ENCODE data around the gene NDST1.

NDST1 gene

GRCh38 chr5:150553402-150553801 lies 45.5 kb downstream of the NDST1 start:
- TF ChIP-seq ARNTL (CRISPR knock-in tag; IDR thresholded peaks at IDR 0.05; ENCODE audit: borderline replicate concordance, low read depth): no peak
- no peak for TF ChIP-seq BACH2 (CRISPR knock-in tag; IDR thresholded peaks at IDR 0.05; ENCODE audit: borderline replicate concordance)
- TF ChIP-seq TSHZ2 (CRISPR knock-in tag; IDR thresholded peaks at IDR 0.05): no peak
- no peak for TF ChIP-seq ZFP30 (CRISPR knock-in tag; IDR thresholded peaks at IDR 0.05)
- no peak for TF ChIP-seq SNAI2 (CRISPR knock-in tag; IDR thresholded peaks at IDR 0.05)
- TF ChIP-seq ESRRG (CRISPR knock-in tag; IDR thresholded peaks at IDR 0.05): no peak
- no peak for TF ChIP-seq ZNF8 (CRISPR knock-in tag; IDR thresholded peaks at IDR 0.05)
- TF ChIP-seq, protein P1, sequence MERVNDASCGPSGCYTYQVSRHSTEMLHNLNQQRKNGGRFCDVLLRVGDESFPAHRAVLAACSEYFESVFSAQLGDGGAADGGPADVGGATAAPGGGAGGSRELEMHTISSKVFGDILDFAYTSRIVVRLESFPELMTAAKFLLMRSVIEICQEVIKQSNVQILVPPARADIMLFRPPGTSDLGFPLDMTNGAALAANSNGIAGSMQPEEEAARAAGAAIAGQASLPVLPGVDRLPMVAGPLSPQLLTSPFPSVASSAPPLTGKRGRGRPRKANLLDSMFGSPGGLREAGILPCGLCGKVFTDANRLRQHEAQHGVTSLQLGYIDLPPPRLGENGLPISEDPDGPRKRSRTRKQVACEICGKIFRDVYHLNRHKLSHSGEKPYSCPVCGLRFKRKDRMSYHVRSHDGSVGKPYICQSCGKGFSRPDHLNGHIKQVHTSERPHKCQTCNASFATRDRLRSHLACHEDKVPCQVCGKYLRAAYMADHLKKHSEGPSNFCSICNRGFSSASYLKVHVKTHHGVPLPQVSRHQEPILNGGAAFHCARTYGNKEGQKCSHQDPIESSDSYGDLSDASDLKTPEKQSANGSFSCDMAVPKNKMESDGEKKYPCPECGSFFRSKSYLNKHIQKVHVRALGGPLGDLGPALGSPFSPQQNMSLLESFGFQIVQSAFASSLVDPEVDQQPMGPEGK (CRISPR knock-in tag; IDR thresholded peaks at IDR 0.05; ENCODE audit: borderline replicate concordance): no peak
- TF ChIP-seq PPARA (CRISPR knock-in tag; IDR thresholded peaks at IDR 0.05; ENCODE audit: borderline replicate concordance): no peak
- TF ChIP-seq ZC3H10 (CRISPR knock-in tag; IDR thresholded peaks at IDR 0.05): no peak
- TF ChIP-seq POU6F1 (CRISPR knock-in tag; IDR thresholded peaks at IDR 0.05; ENCODE audit: borderline replicate concordance, low read depth): no peak
- TF ChIP-seq RARB (CRISPR knock-in tag; IDR thresholded peaks at IDR 0.05): no peak
- no peak for TF ChIP-seq ZNF70 (CRISPR knock-in tag; IDR thresholded peaks at IDR 0.05)
- no peak; the same call in 2 of the 3 replicates for ATAC-seq

- ATAC-seq: no peak
- TF ChIP-seq CSDC2 (CRISPR knock-in tag; IDR thresholded peaks at IDR 0.05) (no peak), ZNF8 (CRISPR knock-in tag; IDR thresholded peaks at IDR 0.05) (no peak)
Observed at GRCh38 chr5:150553911-150554310, 46.0 kb downstream of the NDST1 start.

DNA sequence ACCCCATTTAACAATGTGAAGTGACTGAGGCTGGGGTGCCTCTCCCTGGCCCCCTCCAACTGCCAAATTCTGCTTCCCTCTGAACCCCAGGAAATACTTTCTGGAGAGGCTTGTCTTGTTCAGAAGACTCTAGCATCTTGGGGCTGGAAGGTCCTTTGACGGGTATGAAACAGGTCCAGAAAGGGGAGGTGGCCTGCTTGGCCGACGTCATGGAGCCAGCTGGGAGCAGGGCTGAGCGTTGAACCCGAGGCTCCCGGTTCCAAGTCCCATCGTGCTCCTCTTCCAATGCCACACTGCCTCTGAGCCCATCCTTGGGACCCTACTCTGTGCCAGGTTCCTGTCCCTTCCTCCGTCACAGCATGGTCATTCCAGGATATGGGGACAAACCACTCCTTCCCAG lies 46.9 kb downstream of the NDST1 start:
- no peak for TF ChIP-seq GLIS3 (CRISPR knock-in tag; IDR thresholded peaks at IDR 0.05)
- no peak for TF ChIP-seq RARB (CRISPR knock-in tag; IDR thresholded peaks at IDR 0.05)
- no peak for TF ChIP-seq OSR1 (CRISPR knock-in tag; IDR thresholded peaks at IDR 0.05)
- TF ChIP-seq TOX (CRISPR knock-in tag; IDR thresholded peaks at IDR 0.05; ENCODE audit: borderline replicate concordance): no peak
- TF ChIP-seq TSHZ2 (CRISPR knock-in tag; IDR thresholded peaks at IDR 0.05): no peak
- TF ChIP-seq, protein P2, sequence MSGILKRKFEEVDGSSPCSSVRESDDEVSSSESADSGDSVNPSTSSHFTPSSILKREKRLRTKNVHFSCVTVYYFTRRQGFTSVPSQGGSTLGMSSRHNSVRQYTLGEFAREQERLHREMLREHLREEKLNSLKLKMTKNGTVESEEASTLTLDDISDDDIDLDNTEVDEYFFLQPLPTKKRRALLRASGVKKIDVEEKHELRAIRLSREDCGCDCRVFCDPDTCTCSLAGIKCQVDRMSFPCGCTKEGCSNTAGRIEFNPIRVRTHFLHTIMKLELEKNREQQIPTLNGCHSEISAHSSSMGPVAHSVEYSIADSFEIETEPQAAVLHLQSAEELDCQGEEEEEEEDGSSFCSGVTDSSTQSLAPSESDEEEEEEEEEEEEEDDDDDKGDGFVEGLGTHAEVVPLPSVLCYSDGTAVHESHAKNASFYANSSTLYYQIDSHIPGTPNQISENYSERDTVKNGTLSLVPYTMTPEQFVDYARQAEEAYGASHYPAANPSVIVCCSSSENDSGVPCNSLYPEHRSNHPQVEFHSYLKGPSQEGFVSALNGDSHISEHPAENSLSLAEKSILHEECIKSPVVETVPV (CRISPR knock-in tag; IDR thresholded peaks at IDR 0.05): no peak
- no peak for TF ChIP-seq ZFP30 (CRISPR knock-in tag; IDR thresholded peaks at IDR 0.05)
- TF ChIP-seq ZC3H10 (CRISPR knock-in tag; IDR thresholded peaks at IDR 0.05): no peak
- TF ChIP-seq, protein P1 (CRISPR knock-in tag; IDR thresholded peaks at IDR 0.05; ENCODE audit: borderline replicate concordance): no peak
- TF ChIP-seq ZNF565 (CRISPR knock-in tag; conservative IDR thresholded peaks at IDR 0.05; ENCODE audit: low read depth): no peak
- TF ChIP-seq ZNF8 (CRISPR knock-in tag; IDR thresholded peaks at IDR 0.05): no peak
- TF ChIP-seq POU6F1 (CRISPR knock-in tag; IDR thresholded peaks at IDR 0.05; ENCODE audit: borderline replicate concordance, low read depth): no peak
- TF ChIP-seq SNAI2 (CRISPR knock-in tag; IDR thresholded peaks at IDR 0.05): no peak
- TF ChIP-seq, protein P3, sequence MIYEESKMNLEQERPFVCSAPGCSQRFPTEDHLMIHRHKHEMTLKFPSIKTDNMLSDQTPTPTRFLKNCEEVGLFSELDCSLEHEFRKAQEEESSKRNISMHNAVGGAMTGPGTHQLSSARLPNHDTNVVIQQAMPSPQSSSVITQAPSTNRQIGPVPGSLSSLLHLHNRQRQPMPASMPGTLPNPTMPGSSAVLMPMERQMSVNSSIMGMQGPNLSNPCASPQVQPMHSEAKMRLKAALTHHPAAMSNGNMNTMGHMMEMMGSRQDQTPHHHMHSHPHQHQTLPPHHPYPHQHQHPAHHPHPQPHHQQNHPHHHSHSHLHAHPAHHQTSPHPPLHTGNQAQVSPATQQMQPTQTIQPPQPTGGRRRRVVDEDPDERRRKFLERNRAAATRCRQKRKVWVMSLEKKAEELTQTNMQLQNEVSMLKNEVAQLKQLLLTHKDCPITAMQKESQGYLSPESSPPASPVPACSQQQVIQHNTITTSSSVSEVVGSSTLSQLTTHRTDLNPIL (CRISPR knock-in tag; IDR thresholded peaks at IDR 0.05; ENCODE audit: low read depth): no peak
- no peak for TF ChIP-seq ZNF70 (CRISPR knock-in tag; IDR thresholded peaks at IDR 0.05)
- no peak for TF ChIP-seq ISL1 (CRISPR knock-in tag; IDR thresholded peaks at IDR 0.05)
- no peak for ATAC-seq

Measured in SK-N-SH treated with all-trans-retinoic acid at 6 μM for 48 hours (cell line).